Right cardiac atrium (tissue), 5 donors: Measurements from ENCODE around the gene TRAP1. TPM values are rescaled to one million over a fixed set of nuclear protein-coding genes. Genes with fewer than 3 reads are reported as not detected.
"Not testable (repeated sequence)": the region's sequence is repeated elsewhere in the genome, so short reads cannot be mapped to it uniquely, and the experiment has no call there.

Experiments
- ATAC-seq, 2 donors: fragments of 200-7000 bp; cut with Tn5 transposase; one replicate each; pipeline versions ENCODE4 v1.8.0 to v1.9.1; 2020; ENCODE audit warnings: moderate library complexity in 2 of 2, mild to moderate bottlenecking in 1 of 2
- DNase-seq, 3 donors: peaks; one replicate each; pipeline ENCODE4 v3.0.0-alpha.2; 2020
- H3K27ac ChIP-seq: one replicate; pipeline ENCODE4 v1.5.1; 2013; ENCODE audit warnings: mild to moderate bottlenecking, low read length, control low read depth, moderate library complexity
- H3K27me3 ChIP-seq: one replicate; pipeline ENCODE4 v1.6.1; 2013; ENCODE audit not compliant: control insufficient read depth, insufficient read depth
- H3K4me1 ChIP-seq: one replicate; pipeline ENCODE4 v1.6.1; 2013; ENCODE audit warnings: low read length; ENCODE audit not compliant: control insufficient read depth, insufficient read depth
- H3K4me3 ChIP-seq: one replicate; pipeline ENCODE4 v1.5.1; 2013; ENCODE audit warnings: low read length, control low read depth
- H3K9me3 ChIP-seq: one replicate; pipeline ENCODE4 v1.6.1; 2013; ENCODE audit warnings: low read length; ENCODE audit not compliant: control insufficient read depth
- WGBS: extraction: QIAGEN DNeasy Blood & Tissue Kit; methylation state at CpG from one replicate; pipeline ENCODE4 v1.1.7; 2013; 5-methylcytosine and 5-hydroxymethylcytosine counted together
- intact Hi-C, 4 donors: fragments of 100-400 bp; cut with DNase I; formaldehyde crosslinking; loops; one replicate each; pipeline versions ENCODE4 v1.11.0 to v1.14.0; 2022 to 2023
- polyA plus RNA-seq: library from polyadenylated mRNA; stranded (reverse); fragments of 200-250 nt; gene quantifications from one replicate; pipeline ENCODE4 v1.2.3, GENCODE V29; 2013
- total RNA-seq, 4 donors: library from RNA; stranded (reverse); fragmentation: NEBNext Ultra II Directional; extraction: Animal tissue kit (Norgen Biotek cat#: 25700); gene quantifications; one replicate each; pipeline ENCODE4 v1.2.1, GENCODE V29; 2021
- donor health status: healthy with polysubstance abuse.
- donor health status: DM: no; HTN: yes; CAD: no.
- donor health status: DM: no; HTN: no; CAD: no.
- donor health status: DM: no; HTN: yes; CAD: no; lungs with severe emphysema.
- donor health status: DM: yes; HTN: yes; CAD: no.

Gene TRAP1
- total and polyA plus RNA-seq, 5 donors, result 71.0 to 108 (median 96.0) TPM

DNA sequence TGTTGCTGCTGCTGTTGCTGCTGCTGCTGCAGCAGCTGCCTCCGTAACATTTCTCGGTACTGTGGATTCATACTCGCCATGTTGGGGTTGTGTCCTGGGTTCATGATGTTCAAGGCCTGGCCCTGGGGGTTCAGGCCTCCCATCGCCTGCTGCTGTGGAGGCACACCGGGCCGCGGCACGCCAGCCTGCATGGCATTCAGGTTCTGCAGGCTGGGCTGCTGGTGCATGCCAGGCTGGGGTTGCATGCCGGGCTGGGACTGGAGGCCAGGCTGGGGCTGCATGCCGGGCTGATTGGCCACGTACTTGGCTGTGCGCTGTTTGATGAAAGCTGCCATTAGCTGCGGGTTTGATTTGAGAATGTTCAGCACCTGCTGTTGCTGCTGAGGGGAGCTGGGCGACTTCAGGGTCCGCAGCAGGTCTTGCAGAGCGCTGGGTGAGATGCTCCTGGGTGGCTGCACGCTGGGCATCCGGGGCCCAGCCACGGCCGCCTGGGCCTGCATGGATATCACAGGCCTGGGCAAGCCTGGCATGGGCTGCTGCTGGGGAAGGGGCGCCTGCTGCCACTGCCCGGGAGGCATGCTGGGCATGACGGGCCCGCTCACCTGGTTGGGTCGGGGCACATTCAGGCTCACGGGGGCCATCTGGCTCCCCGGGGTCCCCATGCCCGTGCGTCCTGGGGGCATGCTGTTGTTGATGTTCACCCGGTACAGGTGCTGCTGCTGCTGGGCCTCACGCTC is 11.3 kb upstream of the TRAP1 start:
- Histone ChIP-seq H3K27me3 (no peaks in the 10 kb centered on the region), H3K4me3 (no peak overlapping the region), H3K4me1 (no peaks in the 10 kb centered on the region), H3K9me3 (no peaks in the 10 kb centered on the region), H3K27ac (no peak overlapping the region)
- DNase-seq (peak in 2 of 3 donors; percentile 37 to 56), ATAC-seq (peak in 1 of 2 donors; percentile 9)
- intact Hi-C loops, result no loop called here
- 94% methylated on average over 31 of the region's 31 CpGs for WGBS

DNA sequence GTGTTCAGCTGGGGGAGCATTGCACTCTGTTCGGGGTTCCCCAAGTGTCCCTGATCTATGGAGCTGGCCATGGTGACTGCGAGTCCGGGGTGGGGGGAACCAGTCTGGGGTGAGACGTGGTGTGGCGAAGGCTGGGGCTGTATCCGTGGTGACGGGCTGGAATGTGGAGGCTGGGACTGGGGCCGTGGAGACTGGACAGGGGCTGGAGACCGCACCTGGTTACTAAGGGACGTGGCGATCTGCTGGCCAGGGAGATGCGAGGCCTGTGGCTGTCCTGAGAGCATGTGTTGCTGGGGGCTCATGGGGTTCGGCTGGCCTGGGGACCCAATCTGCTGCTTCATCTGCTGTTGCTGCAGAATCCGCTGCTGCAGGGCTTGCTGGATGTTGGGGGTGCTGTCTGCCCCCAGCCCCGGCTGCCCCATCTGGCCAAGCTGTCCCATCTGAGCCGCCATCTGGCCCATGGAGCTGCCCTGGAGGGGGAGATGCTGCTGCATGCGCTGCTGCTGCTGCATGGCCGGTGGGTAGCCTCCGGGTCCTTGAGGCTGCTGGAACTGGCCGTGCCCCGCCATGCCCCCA is 10.6 kb upstream of the TRAP1 start:
- Histone ChIP-seq H3K4me3 (no peak overlapping the region), H3K9me3 (no peaks in the 10 kb centered on the region), H3K27ac (no peak overlapping the region), H3K4me1 (no peaks in the 10 kb centered on the region), H3K27me3 (no peaks in the 10 kb centered on the region)
- no peak for ATAC-seq
- DNase-seq, result peak in 1 of 3 donors; percentile 44
- WGBS, result 91% methylated on average over 21 of the region's 21 CpGs
- intact Hi-C loops, result no loop called here

DNA sequence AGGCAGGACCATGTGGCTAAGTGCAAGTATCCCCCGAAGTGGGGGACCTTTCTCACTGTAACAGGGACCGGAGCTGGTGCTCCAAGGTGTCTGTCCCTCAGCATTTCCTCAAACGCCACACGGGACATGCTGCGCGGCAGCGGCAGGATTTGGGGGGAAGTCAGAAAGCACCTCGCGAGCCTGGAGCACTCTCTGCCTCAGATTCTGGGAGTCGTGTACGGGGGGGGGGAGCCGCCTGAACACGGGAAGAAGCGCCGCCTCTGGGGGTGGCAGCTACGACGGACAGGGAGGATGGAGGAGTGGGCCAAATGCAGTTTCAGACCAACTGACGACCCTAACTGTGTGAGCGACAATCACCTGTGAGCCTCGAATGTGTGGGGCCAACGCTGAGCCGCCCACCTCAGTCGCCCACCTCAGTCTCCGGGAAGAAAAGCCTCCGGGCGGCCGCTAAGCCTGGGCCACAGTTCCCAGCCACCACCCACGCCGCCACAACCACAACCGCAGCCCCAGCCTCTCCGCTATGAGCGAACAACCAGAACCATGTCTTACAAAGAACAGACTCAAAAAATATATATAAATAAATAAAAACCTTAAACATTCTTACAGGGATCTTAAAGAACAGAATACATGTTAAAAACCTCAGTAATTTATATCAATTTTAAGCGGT is 8.8 kb upstream of the TRAP1 start:
- Histone ChIP-seq H3K27me3 (no peaks in the 10 kb centered on the region), H3K4me1 (no peaks in the 10 kb centered on the region), H3K9me3 (no peaks in the 10 kb centered on the region), H3K27ac (no peak overlapping the region), H3K4me3 (no peak overlapping the region)
- intact Hi-C loops, result no loop called here
- DNase-seq, result peak in 1 of 3 donors; percentile 42
- 94% methylated on average over 33 of the region's 33 CpGs for WGBS
- no peak for ATAC-seq

DNA sequence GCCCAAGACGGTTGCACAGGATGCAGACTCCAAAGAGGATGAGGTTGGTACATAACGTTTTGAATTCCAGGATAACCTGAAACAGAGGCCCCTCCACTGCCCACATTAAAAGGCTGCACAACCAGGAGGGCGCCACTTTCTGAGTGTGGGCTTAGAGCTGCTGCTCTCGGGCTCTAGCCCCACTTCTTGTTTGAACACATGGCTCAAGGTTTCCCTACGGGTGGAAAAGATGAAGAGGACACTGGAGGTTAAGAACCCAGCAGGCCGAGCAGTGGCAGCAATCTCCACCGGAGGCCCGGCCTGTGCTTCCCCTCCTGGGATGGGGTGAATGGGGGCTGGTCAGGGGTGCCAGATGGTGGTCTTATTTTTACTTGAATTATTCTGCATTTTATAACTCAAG is 8.0 kb upstream of the TRAP1 start:
- peak in 1 of 3 donors; percentile 20 for DNase-seq

DNA sequence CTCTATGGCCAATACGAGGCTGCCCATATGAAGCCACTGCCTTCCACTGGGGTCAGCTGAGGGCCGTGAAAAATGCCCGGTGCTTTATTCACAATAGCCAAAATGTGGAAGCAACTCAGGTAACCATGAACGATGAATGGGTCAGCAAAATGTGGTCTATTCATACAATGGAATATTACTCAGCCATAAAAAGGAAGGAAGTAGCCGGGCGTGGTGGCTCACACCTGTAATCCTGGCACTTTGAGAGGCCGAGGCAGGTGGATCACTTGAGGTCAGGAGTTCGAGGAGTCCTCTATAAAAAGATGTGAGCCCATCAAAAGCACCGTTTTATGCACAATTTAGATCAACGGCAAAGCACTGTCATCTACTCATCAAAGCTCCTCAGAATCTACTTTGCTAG is 5.2 kb upstream of the TRAP1 start:
- intact Hi-C loops, result no loop called here
- Histone ChIP-seq H3K4me1 (no peaks in the 10 kb centered on the region), H3K27me3 (no peaks in the 10 kb centered on the region), H3K4me3 (no peak overlapping the region), H3K27ac (no peak overlapping the region), H3K9me3 (no peaks in the 10 kb centered on the region)
- DNase-seq (no peak), ATAC-seq (no peak)
- 92% methylated on average over 10 of the region's 10 CpGs for WGBS

More for the DNA sequence above, 8.0 kb upstream of the TRAP1 start:
- H3K27ac ChIP-seq, result no peak overlapping the region
- 78% methylated on average over 8 of the region's 8 CpGs for WGBS
- ATAC-seq, result no peak
- no peaks in the 10 kb centered on the region for H3K27me3 ChIP-seq
- H3K4me1 ChIP-seq, result no peaks in the 10 kb centered on the region
- no peaks in the 10 kb centered on the region for H3K9me3 ChIP-seq
- no peak overlapping the region for H3K4me3 ChIP-seq
- intact Hi-C loops, result no loop called here

GRCh38 chr16:3720418-3720817 is 3.1 kb upstream of the TRAP1 start:
- H3K4me3 ChIP-seq, result no peak overlapping the region
- WGBS, result 62% methylated on average over 11 of the region's 11 CpGs
- no peaks in the 10 kb centered on the region for H3K9me3 ChIP-seq
- DNase-seq, result no peak
- H3K27ac ChIP-seq, result no peak overlapping the region
- ATAC-seq, result no peak
- H3K27me3 ChIP-seq, result no peaks in the 10 kb centered on the region
- intact Hi-C loops, result no loop called here
- H3K4me1 ChIP-seq, result no peaks in the 10 kb centered on the region

DNA sequence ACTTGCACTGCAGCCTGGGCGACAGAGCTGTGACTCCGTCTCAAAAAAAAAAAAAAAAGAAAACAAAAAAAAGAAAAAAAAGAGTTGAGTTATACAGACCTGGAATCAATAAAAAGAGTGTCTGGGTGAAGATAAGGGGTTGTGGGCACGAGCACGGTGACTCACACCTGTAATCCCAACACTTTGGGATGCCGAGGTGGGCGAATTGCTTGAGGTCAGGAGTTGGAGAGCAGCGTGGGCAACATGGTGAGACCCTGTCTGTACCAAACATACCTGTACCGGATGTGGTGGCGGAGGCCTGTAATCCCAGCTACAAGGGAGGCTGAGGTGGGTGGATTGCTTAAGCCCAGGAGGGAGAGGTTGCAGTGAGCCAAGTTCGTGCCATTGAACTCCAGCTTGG is 1.3 kb upstream of the TRAP1 start:
- Histone ChIP-seq H3K9me3 (no peaks in the 10 kb centered on the region), H3K27me3 (no peaks in the 10 kb centered on the region), H3K27ac (no peak overlapping the region), H3K4me1 (no peaks in the 10 kb centered on the region), H3K4me3 (no peak overlapping the region)
- intact Hi-C loops, result loop anchor here in 1 of 4 donors (10.0 kb wide), 1 partner anchor 156 kb away; no protein-coding TSS in a partner anchor
- 96% methylated on average over 10 of the region's 10 CpGs for WGBS
- DNase-seq (no peak), ATAC-seq (no peak)

GRCh38 chr16:3718019-3718391 is 681 bp upstream of the TRAP1 start:
- H3K27ac ChIP-seq, result peak overlapping the region; percentile 65
- H3K4me1 ChIP-seq, result no peaks in the 10 kb centered on the region
- H3K9me3 ChIP-seq, result no peaks in the 10 kb centered on the region
- DNase-seq, result no peak
- 27% methylated on average over 5 of the region's 5 CpGs for WGBS
- intact Hi-C loops, result loop anchor here in 1 of 4 donors (10.0 kb wide), 1 partner anchor 157 kb away; no protein-coding TSS in a partner anchor
- no peak for ATAC-seq
- peak overlapping the region; percentile 67 for H3K4me3 ChIP-seq
- no peaks in the 10 kb centered on the region for H3K27me3 ChIP-seq

DNA sequence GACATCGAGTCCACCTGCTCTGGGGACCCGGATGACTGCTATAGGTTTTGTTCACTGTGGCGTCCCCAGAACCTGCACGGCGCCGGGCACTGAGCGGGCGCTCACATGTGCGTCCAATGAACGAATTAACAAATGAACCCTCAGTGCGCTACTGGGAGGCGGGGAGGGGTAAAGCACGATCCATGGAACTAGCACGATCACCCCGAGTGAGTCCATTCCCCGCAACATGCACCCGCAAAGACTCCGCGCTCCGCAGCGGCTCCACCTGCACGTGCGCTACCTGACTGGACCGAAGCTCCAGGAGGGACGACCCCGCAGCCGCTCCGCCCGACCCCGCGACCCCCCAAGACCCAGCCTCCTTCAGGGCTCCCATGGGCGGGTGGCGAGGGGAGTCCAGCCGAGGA is 491 bp downstream of the TRAP1 start:
- H3K9me3 ChIP-seq, result no peaks in the 10 kb centered on the region
- ATAC-seq (peak; percentile 9 to 17), DNase-seq (peak in 1 of 3 donors; percentile 54)
- H3K4me1 ChIP-seq, result no peaks in the 10 kb centered on the region
- no peaks in the 10 kb centered on the region for H3K27me3 ChIP-seq
- peak overlapping the region; percentile 19 for H3K27ac ChIP-seq
- intact Hi-C loops, result loop anchor here in 1 of 4 donors (10.0 kb wide), 1 partner anchor 158 kb away; no protein-coding TSS in a partner anchor
- under 1% methylated on average over 34 of the region's 34 CpGs for WGBS
- H3K4me3 ChIP-seq, result peak overlapping the region; percentile 67

GRCh38 chr16:3715430-3715829 is 1.9 kb downstream of the TRAP1 start:
- H3K9me3 ChIP-seq, result no peaks in the 10 kb centered on the region
- H3K27ac ChIP-seq, result no peak overlapping the region
- no peaks in the 10 kb centered on the region for H3K4me1 ChIP-seq
- WGBS, result 93% methylated on average over 7 of the region's 7 CpGs
- H3K27me3 ChIP-seq, result no peaks in the 10 kb centered on the region
- no peak overlapping the region for H3K4me3 ChIP-seq
- DNase-seq, result no peak
- intact Hi-C loops, result loop anchor here in 1 of 4 donors (10.0 kb wide), 1 partner anchor 159 kb away; no protein-coding TSS in a partner anchor
- no peak for ATAC-seq

DNA sequence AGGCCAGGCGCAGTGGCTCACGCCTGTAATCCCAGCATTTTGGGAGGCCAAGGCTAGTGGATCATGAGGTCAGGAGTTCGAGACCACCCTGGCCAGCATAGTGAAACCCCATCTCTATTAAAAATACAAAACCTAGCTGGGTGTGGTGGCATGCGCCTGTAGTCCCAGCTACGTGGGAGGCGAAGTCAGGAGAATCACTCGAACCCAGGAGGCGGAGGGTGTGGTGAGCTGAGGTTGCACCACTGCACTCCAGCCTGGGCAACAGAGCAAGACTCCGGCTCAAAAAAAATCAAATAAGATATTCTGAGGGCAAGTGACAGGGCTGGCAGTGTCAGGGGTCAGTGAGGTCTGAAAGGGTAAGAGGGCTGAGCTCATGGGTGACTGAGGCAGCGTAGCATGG is 2.9 kb downstream of the TRAP1 start:
- intact Hi-C loops, result loop anchor here in 1 of 4 donors (10.0 kb wide), 1 partner anchor 160 kb away; no protein-coding TSS in a partner anchor
- not testable (repeated sequence) for ATAC-seq, H3K4me1 ChIP-seq, DNase-seq, H3K27ac ChIP-seq, H3K9me3 ChIP-seq, H3K4me3 ChIP-seq, H3K27me3 ChIP-seq
- 97% methylated on average over 10 of the region's 10 CpGs for WGBS
